ENCODE measurements around the gene AATK. TPM values are rescaled to one million over a fixed set of nuclear protein-coding genes. Genes with fewer than 3 reads are reported as not detected.

The AATK gene
- polyA plus RNA-seq, 2 of the 4 experiments (the other 2 are of a cell fraction) = 0.26 to 0.37 TPM

DNA sequence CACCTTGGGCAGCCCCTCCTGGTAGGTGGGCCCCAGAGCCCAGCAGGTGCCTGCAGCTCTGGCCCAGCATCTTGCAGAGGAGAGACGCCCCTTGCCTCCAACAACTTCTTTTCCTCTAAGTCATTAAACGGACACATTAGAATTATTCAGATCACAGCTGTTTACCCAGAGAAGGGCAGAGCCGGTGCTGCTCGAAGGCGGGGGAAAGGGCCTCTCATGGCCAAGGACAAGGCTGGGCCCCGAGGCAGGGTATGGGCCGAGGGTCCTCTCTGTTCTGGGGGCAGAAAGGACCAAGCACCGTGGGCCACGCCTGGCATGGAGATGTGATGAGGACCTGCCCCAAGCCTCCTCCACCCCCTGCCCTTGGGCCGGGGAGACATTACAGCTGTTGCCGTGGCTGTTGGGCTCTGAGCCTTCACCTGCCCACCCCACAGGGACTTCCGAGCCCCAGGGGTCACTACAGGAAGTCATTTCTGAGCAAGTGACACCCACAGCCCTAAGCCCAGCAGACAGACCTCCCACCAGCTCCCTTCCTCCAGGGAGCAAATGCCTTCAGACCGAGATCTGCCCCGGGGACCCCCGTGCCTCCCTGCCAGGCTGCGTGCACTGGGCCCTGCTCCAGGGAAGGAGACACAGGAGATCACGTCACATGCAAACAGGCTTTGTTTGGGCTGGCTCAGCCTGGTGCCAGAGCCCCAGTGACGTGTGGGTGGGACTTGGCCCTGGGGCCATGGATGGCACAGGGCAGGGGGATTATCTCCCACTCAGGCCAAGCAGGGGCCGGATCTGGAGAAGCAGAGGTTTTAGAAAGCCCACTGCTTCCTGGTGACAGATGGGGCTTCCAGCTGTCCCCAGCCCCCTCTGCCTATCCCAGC is 1.4 kb downstream of the AATK start:
- CTCF ChIA-PET = interaction anchor here (0.5 to 3.1 kb wide), 8 partner anchors 8 to 320 kb away, joined by 3 to 18 read pairs (median 4); no protein-coding TSS in a partner anchor
- FAIRE-seq = no peak
- POLR2A ChIA-PET = no interaction called here

DNA sequence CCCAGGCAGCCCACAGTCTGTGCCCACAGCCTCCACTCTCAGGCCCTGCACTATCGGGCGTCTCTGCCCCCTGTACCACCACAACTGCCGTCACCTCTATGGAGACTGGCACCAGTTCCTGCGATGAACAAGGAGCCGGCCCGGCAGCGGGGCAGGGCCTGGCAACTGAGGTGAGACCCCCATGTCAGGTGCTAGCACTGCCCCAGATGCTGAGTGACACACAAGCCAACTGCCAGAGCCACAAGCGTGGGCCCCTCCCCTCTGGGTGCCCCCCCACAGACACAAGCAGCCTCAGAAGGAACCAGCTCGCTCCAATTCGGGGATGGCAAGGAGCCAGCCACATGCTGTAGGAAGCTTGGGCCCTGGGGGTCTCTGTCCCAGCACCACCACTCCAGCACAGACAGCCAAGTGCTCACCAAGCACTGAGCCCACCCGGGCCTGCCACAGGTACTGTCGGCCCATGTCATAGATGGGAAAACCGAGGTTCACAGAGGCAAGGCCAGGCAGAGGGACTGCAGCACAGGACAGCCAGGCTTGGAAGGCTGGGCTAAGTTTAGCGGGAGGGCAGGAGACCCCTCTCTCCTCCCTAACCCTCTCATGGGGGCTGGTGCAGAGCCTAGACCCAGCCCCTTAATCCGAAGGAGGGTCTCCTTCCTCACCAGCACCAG is 2.2 kb downstream of the AATK start:
- FAIRE-seq = no peak
- ATAC-seq = no peak
- no peak for TF ChIP-seq KDM5A (IDR thresholded peaks at IDR 0.05)
- no peak for TF ChIP-seq PHF8 (IDR thresholded peaks at IDR 0.05; ENCODE audit: borderline replicate concordance, low read depth)
- no peak for TF ChIP-seq HDAC2 (IDR thresholded peaks at IDR 0.05)
- TF ChIP-seq SREBF2 (IDR thresholded peaks at IDR 0.05) = no peak
- no peak for TF ChIP-seq ZC3H11A (IDR thresholded peaks at IDR 0.05)
- TF ChIP-seq RFX5 (IDR thresholded peaks at IDR 0.05) = no peak
- TF ChIP-seq MYC (IDR thresholded peaks at IDR 0.05; ENCODE audit: borderline replicate concordance, low read length) = no peak
- TF ChIP-seq CBX8 (IDR thresholded peaks at IDR 0.05) = no peak
- TF ChIP-seq POLR2AphosphoS2 (conservative IDR thresholded peaks at IDR 0.05; ENCODE audit: low read length) = no peak
- TF ChIP-seq, protein P1, sequence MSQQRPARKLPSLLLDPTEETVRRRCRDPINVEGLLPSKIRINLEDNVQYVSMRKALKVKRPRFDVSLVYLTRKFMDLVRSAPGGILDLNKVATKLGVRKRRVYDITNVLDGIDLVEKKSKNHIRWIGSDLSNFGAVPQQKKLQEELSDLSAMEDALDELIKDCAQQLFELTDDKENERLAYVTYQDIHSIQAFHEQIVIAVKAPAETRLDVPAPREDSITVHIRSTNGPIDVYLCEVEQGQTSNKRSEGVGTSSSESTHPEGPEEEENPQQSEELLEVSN (IDR thresholded peaks at IDR 0.05; ENCODE audit: borderline replicate concordance, low read depth) = no peak
- no peak for TF ChIP-seq HOXB13 (CRISPR knock-in tag; IDR thresholded peaks at IDR 0.05; ENCODE audit: low read depth)
- TF ChIP-seq FOXS1 (CRISPR knock-in tag; IDR thresholded peaks at IDR 0.05) = no peak
- TF ChIP-seq, protein P2, sequence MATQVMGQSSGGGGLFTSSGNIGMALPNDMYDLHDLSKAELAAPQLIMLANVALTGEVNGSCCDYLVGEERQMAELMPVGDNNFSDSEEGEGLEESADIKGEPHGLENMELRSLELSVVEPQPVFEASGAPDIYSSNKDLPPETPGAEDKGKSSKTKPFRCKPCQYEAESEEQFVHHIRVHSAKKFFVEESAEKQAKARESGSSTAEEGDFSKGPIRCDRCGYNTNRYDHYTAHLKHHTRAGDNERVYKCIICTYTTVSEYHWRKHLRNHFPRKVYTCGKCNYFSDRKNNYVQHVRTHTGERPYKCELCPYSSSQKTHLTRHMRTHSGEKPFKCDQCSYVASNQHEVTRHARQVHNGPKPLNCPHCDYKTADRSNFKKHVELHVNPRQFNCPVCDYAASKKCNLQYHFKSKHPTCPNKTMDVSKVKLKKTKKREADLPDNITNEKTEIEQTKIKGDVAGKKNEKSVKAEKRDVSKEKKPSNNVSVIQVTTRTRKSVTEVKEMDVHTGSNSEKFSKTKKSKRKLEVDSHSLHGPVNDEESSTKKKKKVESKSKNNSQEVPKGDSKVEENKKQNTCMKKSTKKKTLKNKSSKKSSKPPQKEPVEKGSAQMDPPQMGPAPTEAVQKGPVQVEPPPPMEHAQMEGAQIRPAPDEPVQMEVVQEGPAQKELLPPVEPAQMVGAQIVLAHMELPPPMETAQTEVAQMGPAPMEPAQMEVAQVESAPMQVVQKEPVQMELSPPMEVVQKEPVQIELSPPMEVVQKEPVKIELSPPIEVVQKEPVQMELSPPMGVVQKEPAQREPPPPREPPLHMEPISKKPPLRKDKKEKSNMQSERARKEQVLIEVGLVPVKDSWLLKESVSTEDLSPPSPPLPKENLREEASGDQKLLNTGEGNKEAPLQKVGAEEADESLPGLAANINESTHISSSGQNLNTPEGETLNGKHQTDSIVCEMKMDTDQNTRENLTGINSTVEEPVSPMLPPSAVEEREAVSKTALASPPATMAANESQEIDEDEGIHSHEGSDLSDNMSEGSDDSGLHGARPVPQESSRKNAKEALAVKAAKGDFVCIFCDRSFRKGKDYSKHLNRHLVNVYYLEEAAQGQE (IDR thresholded peaks at IDR 0.05) = no peak
- no peak for TF ChIP-seq MAFK (IDR thresholded peaks at IDR 0.05; ENCODE audit: partially characterized antibody)
- TF ChIP-seq, protein P3, sequence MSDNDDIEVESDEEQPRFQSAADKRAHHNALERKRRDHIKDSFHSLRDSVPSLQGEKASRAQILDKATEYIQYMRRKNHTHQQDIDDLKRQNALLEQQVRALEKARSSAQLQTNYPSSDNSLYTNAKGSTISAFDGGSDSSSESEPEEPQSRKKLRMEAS (IDR thresholded peaks at IDR 0.05) = no peak
- no peak for TF ChIP-seq EHMT2 (IDR thresholded peaks at IDR 0.05; ENCODE audit: low read depth)
- TF ChIP-seq ZFP36 (IDR thresholded peaks at IDR 0.05; ENCODE audit: borderline replicate concordance, partially characterized antibody) = no peak
- no peak for TF ChIP-seq SMC3 (IDR thresholded peaks at IDR 0.05)
- no peak for TF ChIP-seq CTCF (IDR thresholded peaks at IDR 0.05)
- CTCF ChIA-PET = interaction anchor here (1.1 to 3.1 kb wide), 6 partner anchors 9 to 321 kb away, joined by 3 to 18 read pairs (median 3); no protein-coding TSS in a partner anchor
- H3K4me3 ChIP-seq = no peak overlapping the region
- peaks cover 6% of the 10 kb centered on the region; the same call in 2 of the 3 replicates for H3K4me1 ChIP-seq
- WGBS (ENCODE audit: missing lambda C conversion rate) = 78% methylated on average over 15 of the region's 15 CpGs
- no peaks in the 10 kb centered on the region for H3K9me3 ChIP-seq
- DNase-seq (ENCODE audit: low read depth in 1 of 2, low spot score in 1 of 2) = no peak
- POLR2A ChIA-PET = no interaction called here
- no peak overlapping the region for H3K27ac ChIP-seq
- no peak overlapping the region for H3K4me2 ChIP-seq

More for the DNA sequence above, 1.4 kb downstream of the AATK start:
- H3K4me2 ChIP-seq = no peak overlapping the region
- H3K4me1 ChIP-seq = peaks cover 6% of the 10 kb centered on the region; the same call in 2 of the 3 replicates
- no peak overlapping the region for H3K27ac ChIP-seq
- no peak for DNase-seq (ENCODE audit: low read depth in 1 of 2, low spot score in 1 of 2)
- H3K4me3 ChIP-seq = no peak overlapping the region
- ATAC-seq = peak in 1 of 2 experiments; percentile 21; a peak in 3 of 6 replicates
- 70% methylated on average over 18 of the region's 19 CpGs for WGBS (ENCODE audit: missing lambda C conversion rate)
- TF ChIP-seq FOSL2 (IDR thresholded peaks at IDR 0.05) = no peak
- no peak for TF ChIP-seq FOSL2 (CRISPR knock-in tag; IDR thresholded peaks at IDR 0.05)
- no peak for TF ChIP-seq SMC3 (IDR thresholded peaks at IDR 0.05)
- TF ChIP-seq CBX8 (IDR thresholded peaks at IDR 0.05) = no peak
- no peak for TF ChIP-seq GATA3 (IDR thresholded peaks at IDR 0.05; ENCODE audit: borderline replicate concordance)
- TF ChIP-seq CHD4 (IDR thresholded peaks at IDR 0.05; ENCODE audit: borderline replicate concordance) = no peak
- TF ChIP-seq ZC3H11A (IDR thresholded peaks at IDR 0.05) = no peak
- no peaks in the 10 kb centered on the region for H3K9me3 ChIP-seq

All from A549 (cell line).